22Rv1 (cell line): Measurements from ENCODE around the gene ZFPL1.

ENCODE experiments used
- CTCF ChIP-seq: fragments of 450-650 bp; IDR thresholded peaks from 2 replicates; pipeline ENCODE4 v1.5.1; 2017; ENCODE audit warnings: mild to moderate bottlenecking
- ZFX ChIP-seq: fragments of 450-650 bp; IDR thresholded peaks from 2 replicates; pipeline ENCODE4 v1.6.1; 2017; ENCODE audit warnings: antibody characterized with exemption, borderline replicate concordance

GRCh38 chr11:65110354-65110861 lies 26.4 kb downstream of the ZFPL1 start:
- peak; percentile 96 for TF ChIP-seq CTCF
- no peak for TF ChIP-seq ZFX
